HG03064 (cell line): ENCODE results near the gene PFDN5.
A peak's percentile ranks its signal among the peaks of the same experiment; 100 is the strongest.
"Not testable (repeated sequence)": the region's sequence is repeated elsewhere in the genome, so short reads cannot be mapped to it uniquely, and the experiment has no call there.

Experiments
- ATAC-seq: cut with Tn5 transposase; IDR thresholded peaks from one replicate; pipeline ENCODE4 v1.9.1; 2021; ENCODE audit warnings: low read depth; ENCODE audit not compliant: unreplicated experiment

PFDN5 gene

GRCh38 chr12:53279888-53280498 lies 15.3 kb upstream of the PFDN5 start:
- no peak for ATAC-seq

- no peak for ATAC-seq
These were observed 8.9 kb upstream of the PFDN5 start for GRCh38 chr12:53286448-53286847.

GRCh38 chr12:53287741-53288216 lies 7.6 kb upstream of the PFDN5 start:
- no peak for ATAC-seq

GRCh38 chr12:53288322-53288721 lies 7.0 kb upstream of the PFDN5 start:
- no peak for ATAC-seq

GRCh38 chr12:53289891-53290290 lies 5.5 kb upstream of the PFDN5 start:
- no peak for ATAC-seq

GRCh38 chr12:53290661-53291060 lies 4.7 kb upstream of the PFDN5 start:
- ATAC-seq, result no peak

GRCh38 chr12:53292426-53292825 lies 2.9 kb upstream of the PFDN5 start:
- ATAC-seq, result no peak

- no peak for ATAC-seq
These were observed 513 bp downstream of the PFDN5 start for GRCh38 chr12:53295891-53296219.

GRCh38 chr12:53297106-53297505 lies 1.8 kb downstream of the PFDN5 start:
- not testable (repeated sequence) for ATAC-seq

- ATAC-seq, result no peak
These were observed 2.8 kb downstream of the PFDN5 start for GRCh38 chr12:53298164-53298563.

- no peak for ATAC-seq
These were observed 3.7 kb downstream of the PFDN5 start for GRCh38 chr12:53299101-53299453.

GRCh38 chr12:53299454-53300180 lies 4.3 kb downstream of the PFDN5 start, which contains the start of gene MYG1:
Gene MYG1 (plus strand): TSS chr12:53299695. CDS start chr12:53299738, 43 bp downstream.
- ATAC-seq, result peak; percentile 62

GRCh38 chr12:53300187-53300586 lies 4.8 kb downstream of the PFDN5 start:
- ATAC-seq, result no peak

GRCh38 chr12:53302903-53303302 lies 7.6 kb downstream of the PFDN5 start:
- no peak for ATAC-seq

GRCh38 chr12:53306826-53307225 lies 11.5 kb downstream of the PFDN5 start:
- ATAC-seq, result no peak

GRCh38 chr12:53308276-53308675 lies 12.9 kb downstream of the PFDN5 start:
- ATAC-seq, result no peak

- ATAC-seq, result no peak
These were observed 18.7 kb downstream of the PFDN5 start for GRCh38 chr12:53313996-53314395.

GRCh38 chr12:53320352-53321195 lies 25.2 kb downstream of the PFDN5 start:
- no peak for ATAC-seq

GRCh38 chr12:53324113-53324778 lies 28.9 kb downstream of the PFDN5 start:
- ATAC-seq, result peak; percentile 37

GRCh38 chr12:53324779-53325510 lies 29.6 kb downstream of the PFDN5 start:
- peak; percentile 56 for ATAC-seq
